GM13977 (cell line): ENCODE data around the gene GLS.
"Not testable (repeated sequence)": the region's sequence is repeated elsewhere in the genome, so short reads cannot be mapped to it uniquely, and the experiment has no call there.

ENCODE experiments used
- DNase-seq: peaks from one replicate; pipeline ENCODE4 v3.0.0; 2012; ENCODE audit warnings: low spot score
- in situ Hi-C: fragments of 300-500 bp; cut with MboI; formaldehyde crosslinking; loops from one replicate; pipeline ENCODE4 v1.12.0; 2022; ENCODE audit warnings: low sequenced_read_pairs, low pct_unique_long_range_greater_than_20kb, mixed read lengths, inconsistent platforms; ENCODE audit not compliant: unreplicated experiment
- TF ChIP-seq, protein P1 (sequence below): IDR thresholded peaks from 2 replicates; pipeline ENCODE4 v1.5.1; 2012; ENCODE audit warnings: mild to moderate bottlenecking, control low read depth; ENCODE audit not compliant: insufficient read depth; ENCODE audit errors: extremely low read depth, missing control alignments

The GLS gene

DNA sequence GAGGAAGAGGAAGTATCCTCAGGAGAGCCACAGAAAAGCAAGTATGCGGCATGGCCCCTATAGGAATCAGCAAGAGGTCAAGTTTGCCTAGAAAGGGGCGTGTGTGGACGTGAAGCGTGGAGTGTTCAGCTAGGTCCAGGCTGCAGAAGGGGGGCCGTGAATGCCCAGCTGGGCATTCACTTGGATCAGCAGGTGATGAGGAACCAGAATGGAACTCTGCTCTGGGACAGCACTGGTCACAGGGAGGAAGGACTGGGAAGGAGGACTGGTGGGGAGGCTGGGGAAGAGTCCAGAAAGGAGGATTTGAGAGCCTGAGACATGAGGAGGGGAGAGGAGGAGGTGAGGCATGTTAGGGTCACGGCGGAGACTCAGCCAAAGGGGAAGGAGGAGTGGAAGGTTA lies 113.5 kb downstream of the GLS start:
- no peak for DNase-seq
- in situ Hi-C loops, result no loop called here
- TF ChIP-seq, protein P1, sequence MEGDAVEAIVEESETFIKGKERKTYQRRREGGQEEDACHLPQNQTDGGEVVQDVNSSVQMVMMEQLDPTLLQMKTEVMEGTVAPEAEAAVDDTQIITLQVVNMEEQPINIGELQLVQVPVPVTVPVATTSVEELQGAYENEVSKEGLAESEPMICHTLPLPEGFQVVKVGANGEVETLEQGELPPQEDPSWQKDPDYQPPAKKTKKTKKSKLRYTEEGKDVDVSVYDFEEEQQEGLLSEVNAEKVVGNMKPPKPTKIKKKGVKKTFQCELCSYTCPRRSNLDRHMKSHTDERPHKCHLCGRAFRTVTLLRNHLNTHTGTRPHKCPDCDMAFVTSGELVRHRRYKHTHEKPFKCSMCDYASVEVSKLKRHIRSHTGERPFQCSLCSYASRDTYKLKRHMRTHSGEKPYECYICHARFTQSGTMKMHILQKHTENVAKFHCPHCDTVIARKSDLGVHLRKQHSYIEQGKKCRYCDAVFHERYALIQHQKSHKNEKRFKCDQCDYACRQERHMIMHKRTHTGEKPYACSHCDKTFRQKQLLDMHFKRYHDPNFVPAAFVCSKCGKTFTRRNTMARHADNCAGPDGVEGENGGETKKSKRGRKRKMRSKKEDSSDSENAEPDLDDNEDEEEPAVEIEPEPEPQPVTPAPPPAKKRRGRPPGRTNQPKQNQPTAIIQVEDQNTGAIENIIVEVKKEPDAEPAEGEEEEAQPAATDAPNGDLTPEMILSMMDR, result no peak

DNA sequence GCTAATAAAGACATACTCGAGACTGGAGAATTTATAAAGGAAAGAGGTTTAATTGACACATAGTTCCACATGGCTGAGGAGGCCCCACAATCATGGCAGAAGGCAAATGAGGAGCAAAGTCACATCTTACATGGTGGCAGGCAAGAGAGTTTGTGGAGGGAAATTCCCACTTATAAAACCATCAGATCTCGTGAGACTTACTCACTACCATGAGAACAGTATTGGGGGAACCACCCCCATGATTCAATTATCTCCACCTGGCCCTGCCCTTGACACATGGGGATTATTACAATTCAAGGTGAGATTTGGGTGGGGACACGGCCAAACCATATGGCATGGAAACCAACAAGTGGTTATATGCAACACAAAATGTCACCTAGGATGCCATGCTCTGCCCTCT lies 114.7 kb downstream of the GLS start:
- DNase-seq, in situ Hi-C loops: not testable (repeated sequence)

DNA sequence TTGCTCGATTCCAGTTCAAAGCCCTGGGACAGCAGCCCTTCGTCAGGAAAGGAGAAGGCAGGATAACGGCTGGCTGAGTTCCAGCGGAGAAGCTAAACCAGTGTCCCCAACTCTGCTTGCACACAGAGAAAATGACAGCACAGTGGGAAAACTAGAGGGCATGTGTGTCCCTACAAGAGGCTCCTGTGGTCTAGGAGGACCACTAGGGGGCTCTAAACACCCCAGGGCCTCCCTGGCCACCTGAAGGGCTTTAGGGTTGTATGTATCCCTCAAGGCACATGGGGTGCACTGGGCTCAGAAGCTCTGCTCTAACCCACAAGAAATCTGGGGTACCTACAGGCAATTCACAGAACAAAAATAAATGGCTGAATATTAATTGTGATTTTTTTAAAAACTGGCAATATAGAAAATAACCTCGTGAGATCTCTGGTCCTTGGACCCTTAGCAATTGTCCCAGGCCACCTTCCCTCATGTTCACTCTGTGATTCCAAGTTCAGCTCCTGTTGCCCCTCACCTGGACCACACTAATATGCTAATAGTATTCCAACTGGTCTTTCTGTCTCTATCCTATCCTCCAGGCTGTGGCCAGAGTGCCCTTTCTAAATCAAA lies 115.8 kb downstream of the GLS start:
- TF ChIP-seq, protein P1, result peak; percentile 55
- in situ Hi-C loops, result no loop called here
- peak; percentile 24 for DNase-seq

DNA sequence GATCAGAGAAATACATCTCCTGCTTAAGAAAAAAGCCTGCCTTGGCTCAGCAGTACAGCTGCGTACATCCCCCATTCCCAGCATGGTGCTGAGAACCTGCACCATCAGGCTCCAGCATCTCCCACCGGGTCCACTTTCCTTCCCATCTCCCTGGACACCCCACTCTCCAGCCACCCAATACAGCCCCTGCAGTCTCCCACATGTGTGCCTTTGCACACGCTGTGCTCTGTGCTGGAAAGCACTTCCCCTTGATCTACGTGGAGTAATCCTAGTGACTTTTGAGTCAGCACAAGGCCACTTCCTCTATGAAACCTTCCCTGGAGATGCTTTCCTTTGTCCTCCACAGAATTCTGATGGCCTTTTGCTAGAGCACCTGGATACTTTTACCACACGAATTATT lies 116.3 kb downstream of the GLS start:
- in situ Hi-C loops, result no loop called here
- no peak for DNase-seq
- TF ChIP-seq, protein P1, result no peak

- no peak for DNase-seq
Measured at GRCh38 chr2:190997526-190998113, 117.0 kb downstream of the GLS start.

DNA sequence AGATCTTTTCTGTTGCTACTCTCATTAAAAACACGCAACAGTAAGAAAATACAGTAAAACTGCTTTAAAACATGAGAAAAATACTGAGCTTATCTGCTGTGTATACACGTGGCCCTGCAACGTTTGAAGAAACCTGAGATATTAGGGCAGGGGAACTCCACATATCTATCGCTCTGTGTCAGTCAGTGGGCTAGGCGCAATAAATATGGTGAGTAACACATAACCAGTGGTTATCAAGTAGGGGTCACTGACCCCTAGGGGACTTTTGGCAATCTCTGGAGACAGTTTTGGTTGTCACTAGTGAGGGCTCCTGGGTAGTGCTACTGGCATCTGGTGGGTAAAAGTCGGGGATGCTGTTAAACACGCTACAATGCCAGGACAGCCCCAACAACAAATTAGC lies 118.4 kb downstream of the GLS start:
- TF ChIP-seq, protein P1, result no peak
- in situ Hi-C loops, result no loop called here

More at GRCh38 chr2:190997526-190998113, 117.0 kb downstream of the GLS start:
- in situ Hi-C loops, result no loop called here
- TF ChIP-seq, protein P1, result no peak

GRCh38 chr2:190999949-191000665 lies 119.5 kb downstream of the GLS start:
- no peak for DNase-seq
- in situ Hi-C loops, result no loop called here
- TF ChIP-seq, protein P1, result no peak

More for the DNA sequence above, 118.4 kb downstream of the GLS start:
- no peak for DNase-seq
